Measurements from ENCODE around the gene ILF3. TPM values are rescaled to one million over a fixed set of nuclear protein-coding genes. Genes with fewer than 3 reads are reported as not detected.

Gene ILF3
- total RNA-seq, 1 experiment from 2014 or later: 297 TPM

- no peaks in the 10 kb centered on the region for H3K9me3 Mint-ChIP-seq (ENCODE audit: unreplicated experiment)
- ChIA-PET CTCF (interaction anchor here (0.5 to 1.2 kb wide), 5 partner anchors 21 to 269 kb away, joined by 3 to 4 read pairs (median 3); no protein-coding TSS in a partner anchor), POLR2A (interaction anchor here (1.0 to 1.7 kb wide), 3 partner anchors 37 to 406 kb away, joined by 3 to 6 read pairs (median 5); partner anchors contain the start of gene ICAM4)
- intact Hi-C loops (cut with micrococcal nuclease): loop anchor here (10.0 kb wide), 1 partner anchor 218 kb away; no protein-coding TSS in a partner anchor
- DNase-seq (ENCODE audit: unreplicated experiment): no peak
- TF ChIP-seq CTCF (IDR thresholded peaks at IDR 0.05; ENCODE audit: unreplicated experiment): no peak
- peaks cover 56% of the 10 kb centered on the region for H3K36me3 Mint-ChIP-seq (ENCODE audit: insufficient read depth, unreplicated experiment)
- H3K27ac Mint-ChIP-seq (ENCODE audit: low read depth, unreplicated experiment): no peak overlapping the region
- no peak overlapping the region for H3K4me3 Mint-ChIP-seq (ENCODE audit: unreplicated experiment)
- no peaks in the 10 kb centered on the region for H3K27me3 Mint-ChIP-seq (ENCODE audit: insufficient read depth, unreplicated experiment)
- no TSS peak for BruUV-seq (replicated peaks)
- H3K4me1 Mint-ChIP-seq (ENCODE audit: insufficient read depth, unreplicated experiment): peaks cover 11% of the 10 kb centered on the region
These were observed 38.6 kb downstream of the ILF3 start for GRCh38 chr19:10692673-10693264.

- Mint-ChIP-seq H3K27ac (ENCODE audit: low read depth, unreplicated experiment) (no peak overlapping the region), H3K27me3 (ENCODE audit: insufficient read depth, unreplicated experiment) (no peaks in the 10 kb centered on the region), H3K36me3 (ENCODE audit: insufficient read depth, unreplicated experiment) (peaks cover 36% of the 10 kb centered on the region), H3K4me3 (ENCODE audit: unreplicated experiment) (no peak overlapping the region), H3K9me3 (ENCODE audit: unreplicated experiment) (no peaks in the 10 kb centered on the region), H3K4me1 (ENCODE audit: insufficient read depth, unreplicated experiment) (peaks cover 11% of the 10 kb centered on the region)
- ChIA-PET CTCF (interaction anchor here (1.3 kb wide), 1 partner anchor 212 kb away, joined by 5 read pairs; no protein-coding TSS in a partner anchor), POLR2A (interaction anchor here (0.7 to 1.9 kb wide), 3 partner anchors 18 to 40 kb away, joined by 3 to 9 read pairs (median 5); partner anchors contain the start of gene DNM2)
- BruUV-seq (replicated peaks): TSS peak; percentile 3
- intact Hi-C loops (cut with micrococcal nuclease): loop anchor here (2.0 to 10.0 kb wide), 2 partner anchors 42 to 220 kb away; no protein-coding TSS in a partner anchor
- no peak for DNase-seq (ENCODE audit: unreplicated experiment)
- TF ChIP-seq CTCF (IDR thresholded peaks at IDR 0.05; ENCODE audit: unreplicated experiment): no peak
These were observed 40.7 kb downstream of the ILF3 start for GRCh38 chr19:10694706-10695307.

GRCh38 chr19:10695401-10696398 is 41.6 kb downstream of the ILF3 start:
- intact Hi-C loops (cut with micrococcal nuclease): loop anchor here (2.0 to 10.0 kb wide), 3 partner anchors 43 to 221 kb away; no protein-coding TSS in a partner anchor
- TF ChIP-seq CTCF (IDR thresholded peaks at IDR 0.05; ENCODE audit: unreplicated experiment): no peak
- CTCF ChIA-PET: interaction anchor here (0.5 to 5.3 kb wide), 4 partner anchors 23 to 212 kb away, joined by 3 to 43 read pairs (median 4); no protein-coding TSS in a partner anchor
- Mint-ChIP-seq H3K27me3 (ENCODE audit: insufficient read depth, unreplicated experiment) (no peaks in the 10 kb centered on the region), H3K9me3 (ENCODE audit: unreplicated experiment) (no peaks in the 10 kb centered on the region), H3K4me1 (ENCODE audit: insufficient read depth, unreplicated experiment) (peaks cover 11% of the 10 kb centered on the region), H3K27ac (ENCODE audit: low read depth, unreplicated experiment) (no peak overlapping the region), H3K36me3 (ENCODE audit: insufficient read depth, unreplicated experiment) (peaks cover 27% of the 10 kb centered on the region), H3K4me3 (ENCODE audit: unreplicated experiment) (peak overlapping the region; percentile 66)
- no TSS peak for BruUV-seq (replicated peaks)
- peak; percentile 95 for DNase-seq (ENCODE audit: unreplicated experiment)
- POLR2A ChIA-PET: interaction anchor here (0.7 to 1.9 kb wide), 3 partner anchors 18 to 40 kb away, joined by 3 to 9 read pairs (median 5); partner anchors contain the start of gene DNM2

All from MCF 10A (cell line).